SK-N-MC (cell line): ENCODE measurements around the gene MAEA.
"Not testable (repeated sequence)": the region's sequence is repeated elsewhere in the genome, so short reads cannot be mapped to it uniquely, and the experiment has no call there.

Experiments used
- DNase-seq: peaks from one replicate; pipeline ENCODE4 v3.0.0-alpha.2; 2011; ENCODE audit warnings: low read depth, low spot score
- H3K27ac ChIP-seq: fragments of 200-600 bp; sonication (generic); 2 replicates; pipeline ENCODE4 v1.5.1; 2016; ENCODE audit warnings: mixed run types
- H3K36me3 ChIP-seq: fragments of 200-600 bp; sonication (generic); 2 replicates; pipeline ENCODE4 v1.6.1; 2017; ENCODE audit warnings: antibody characterized with exemption, low read length, mixed read lengths; ENCODE audit not compliant: insufficient read depth
- H3K4me3 ChIP-seq: fragments of 200-600 bp; sonication (generic); 2 replicates; pipeline ENCODE4 v1.5.1; 2016
- H3K9ac ChIP-seq: fragments of 200-600 bp; sonication (generic); 2 replicates; pipeline ENCODE4 v1.8.0; 2017; ENCODE audit warnings: mixed run types, mixed read lengths; ENCODE audit not compliant: insufficient read length
- H3K9me3 ChIP-seq: fragments of 200-600 bp; sonication (generic); 2 replicates; pipeline ENCODE4 v1.6.1; 2017; ENCODE audit warnings: low read depth, mild to moderate bottlenecking, antibody characterized with exemption, low read length, moderate library complexity, mixed read lengths
- EZH2 ChIP-seq: fragments of 200-600 bp; sonication (generic); IDR thresholded peaks from one replicate; pipeline ENCODE4 v1.6.1; 2017; ENCODE audit warnings: antibody characterized with exemption
- FOXP2 ChIP-seq: optimal IDR thresholded peaks from 2 replicates; pipeline ENCODE3; 2011; ENCODE audit warnings: mild to moderate bottlenecking, moderate library complexity; ENCODE audit not compliant: insufficient read depth; ENCODE audit errors: extremely low read length, control extremely low read depth
- POLR2AphosphoS5 ChIP-seq: IDR thresholded peaks from 2 replicates; pipeline ENCODE4 v1.6.1; 2012; ENCODE audit warnings: mild to moderate bottlenecking, low read depth, low read length, borderline replicate concordance

The MAEA gene

GRCh38 chr4:1331591-1332353 is 42.1 kb downstream of the MAEA start:
- H3K9ac ChIP-seq, result no peak overlapping the region
- peaks cover 31% of the 10 kb centered on the region; the same call in 1 of the 2 replicates for H3K36me3 ChIP-seq
- H3K27ac ChIP-seq, result no peak overlapping the region

DNA sequence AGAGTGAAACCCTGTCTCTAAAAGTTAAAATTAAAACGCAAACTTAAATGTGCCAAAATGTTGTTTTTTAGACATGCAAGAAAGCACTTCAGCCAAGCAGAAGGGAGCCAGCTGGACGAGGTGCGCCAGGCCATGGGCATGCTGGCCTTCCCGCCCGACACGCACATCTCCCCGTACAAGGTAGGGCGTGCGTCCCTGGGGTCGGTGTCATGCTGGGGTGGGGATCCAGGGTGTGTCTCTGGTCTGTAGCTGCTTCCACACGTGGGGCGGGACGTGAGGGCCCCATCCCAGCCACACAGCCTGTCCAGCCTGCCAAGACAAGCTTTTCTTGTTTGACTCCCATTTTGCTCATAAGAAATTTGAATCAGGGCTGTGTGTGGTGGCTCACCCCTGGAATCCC is 43.0 kb downstream of the MAEA start:
- no peaks in the 10 kb centered on the region for H3K9me3 ChIP-seq
- peaks cover 40% of the 10 kb centered on the region; the same call in 1 of the 2 replicates for H3K36me3 ChIP-seq
- H3K4me3 ChIP-seq, result no peak overlapping the region
- H3K27ac ChIP-seq, result no peak overlapping the region
- no peak overlapping the region for H3K9ac ChIP-seq
- TF ChIP-seq POLR2AphosphoS5 (no peak), FOXP2 (no peak), EZH2 (no peak)
- DNase-seq, result no peak

More at GRCh38 chr4:1331591-1332353, 42.1 kb downstream of the MAEA start:
- no peak for DNase-seq
- H3K4me3 ChIP-seq, result no peak overlapping the region
- TF ChIP-seq EZH2 (no peak), POLR2AphosphoS5 (no peak), FOXP2 (no peak)
- H3K9me3 ChIP-seq, result no peaks in the 10 kb centered on the region

DNA sequence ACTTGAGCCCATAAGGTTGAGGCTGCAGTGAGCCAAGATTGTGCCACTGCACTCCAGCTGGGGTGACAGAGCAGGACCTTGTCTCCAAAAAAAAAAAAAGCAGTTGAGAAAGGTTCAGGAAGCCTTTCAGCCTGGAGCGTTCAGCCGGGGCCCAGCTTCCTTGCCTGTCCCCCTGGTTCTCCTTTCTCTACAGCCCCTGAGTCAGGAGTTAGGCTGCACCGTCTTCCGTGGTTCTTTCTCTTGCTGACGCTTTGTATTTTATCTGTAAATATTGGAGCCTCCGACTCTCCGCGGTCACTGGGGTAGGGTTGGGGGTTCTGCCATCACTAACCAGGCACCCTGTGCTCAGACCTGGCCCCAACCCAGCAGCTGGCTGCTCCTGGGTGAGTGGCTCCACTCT is 43.6 kb downstream of the MAEA start:
- no peak overlapping the region for H3K4me3 ChIP-seq
- no peak overlapping the region for H3K9ac ChIP-seq
- no peaks in the 10 kb centered on the region for H3K9me3 ChIP-seq
- no peak overlapping the region for H3K27ac ChIP-seq
- TF ChIP-seq EZH2 (no peak), FOXP2 (no peak), POLR2AphosphoS5 (no peak)
- no peak for DNase-seq
- H3K36me3 ChIP-seq, result peaks cover 42% of the 10 kb centered on the region; the same call in 1 of the 2 replicates

DNA sequence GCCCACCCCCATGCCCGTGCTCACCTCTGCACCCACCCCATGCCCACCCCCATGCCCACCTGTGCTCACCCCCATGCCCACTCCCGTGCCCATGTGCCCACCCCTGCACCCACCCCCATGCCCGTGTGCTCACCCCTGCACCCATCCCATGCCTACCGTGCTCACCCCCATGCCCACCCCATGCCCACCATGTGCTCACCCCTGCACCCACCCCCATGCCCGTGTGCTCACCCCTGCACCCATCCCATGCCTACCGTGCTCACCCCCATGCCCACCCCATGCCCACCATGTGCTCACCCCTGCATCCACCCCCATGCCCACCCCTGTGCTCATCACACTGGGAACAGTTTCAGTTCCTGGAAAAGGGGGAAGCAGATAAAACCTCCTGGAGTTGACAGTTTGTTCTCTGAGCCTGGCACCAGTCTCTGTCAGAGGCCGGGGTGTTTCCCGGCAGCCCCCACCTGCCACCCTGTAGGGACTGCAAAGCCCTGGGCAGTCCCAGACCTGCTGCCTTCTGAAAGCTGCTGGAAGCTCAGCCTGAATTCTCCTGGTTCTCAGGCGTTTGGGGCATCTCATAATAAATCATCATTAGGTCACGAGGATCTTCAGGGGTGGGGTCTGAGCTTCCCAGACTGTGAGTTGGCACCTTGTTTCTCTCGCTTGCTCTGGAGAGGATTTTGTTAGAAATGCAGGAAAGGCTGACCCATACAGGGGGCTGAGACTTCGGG is 44.3 kb downstream of the MAEA start:
- H3K9me3 ChIP-seq, H3K4me3 ChIP-seq, H3K27ac ChIP-seq, H3K9ac ChIP-seq, DNase-seq: not testable (repeated sequence)
- H3K36me3 ChIP-seq, result peaks cover 46% of the 10 kb centered on the region

DNA sequence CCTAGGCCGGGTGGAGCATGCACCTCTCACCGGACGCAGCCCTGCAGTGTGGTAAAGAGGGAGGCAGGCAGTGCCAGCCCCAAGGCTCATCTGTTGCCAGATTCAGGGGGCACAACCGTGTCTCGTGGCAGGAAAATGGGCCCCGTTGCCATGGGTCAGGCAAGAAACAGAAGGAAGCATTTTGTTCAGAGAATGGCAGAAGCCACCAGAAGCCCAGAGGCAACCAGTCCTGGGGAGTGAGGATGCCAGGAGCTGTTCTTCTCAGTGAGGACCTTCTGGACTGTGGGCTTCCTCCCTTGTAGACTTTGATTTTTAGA is 44.8 kb downstream of the MAEA start:
- Histone ChIP-seq H3K36me3 (peaks cover 51% of the 10 kb centered on the region), H3K27ac (no peak overlapping the region)

GRCh38 chr4:1335193-1335883 is 45.6 kb downstream of the MAEA start:
- not testable (repeated sequence) for H3K27ac ChIP-seq, H3K9ac ChIP-seq, H3K4me3 ChIP-seq, H3K9me3 ChIP-seq, DNase-seq
- H3K36me3 ChIP-seq, result peaks cover 59% of the 10 kb centered on the region

More for the DNA sequence above, 44.8 kb downstream of the MAEA start:
- TF ChIP-seq FOXP2 (no peak), POLR2AphosphoS5 (no peak)
- DNase-seq, result no peak
- Histone ChIP-seq H3K9me3 (no peaks in the 10 kb centered on the region), H3K9ac (no peak overlapping the region), H3K4me3 (no peak overlapping the region)

- no peak for TF ChIP-seq POLR2AphosphoS5
- no peak for TF ChIP-seq EZH2
- no peak for TF ChIP-seq FOXP2
- DNase-seq, result no peak
- Histone ChIP-seq H3K27ac (no peak overlapping the region), H3K4me3 (no peak overlapping the region), H3K9me3 (no peaks in the 10 kb centered on the region), H3K9ac (no peak overlapping the region), H3K36me3 (peaks cover 67% of the 10 kb centered on the region)
These were observed 46.4 kb downstream of the MAEA start for GRCh38 chr4:1336088-1336491.

GRCh38 chr4:1337376-1337831 is 47.7 kb downstream of the MAEA start:
- H3K27ac ChIP-seq, result no peak overlapping the region
- TF ChIP-seq POLR2AphosphoS5, result no peak
- TF ChIP-seq FOXP2, result no peak
- no peak for TF ChIP-seq EZH2
- no peak for DNase-seq
- no peak overlapping the region for H3K4me3 ChIP-seq
- H3K9me3 ChIP-seq, result no peaks in the 10 kb centered on the region
- H3K9ac ChIP-seq, result no peak overlapping the region
- peaks cover 67% of the 10 kb centered on the region for H3K36me3 ChIP-seq
